NCI-H1092 (cell line): ENCODE results near the gene CEP131.

Experiments used
- DNase-seq: peaks from one replicate; lab custom pipeline; 2025; lab: John Stamatoyannopoulos, UW

CEP131 gene

DNA sequence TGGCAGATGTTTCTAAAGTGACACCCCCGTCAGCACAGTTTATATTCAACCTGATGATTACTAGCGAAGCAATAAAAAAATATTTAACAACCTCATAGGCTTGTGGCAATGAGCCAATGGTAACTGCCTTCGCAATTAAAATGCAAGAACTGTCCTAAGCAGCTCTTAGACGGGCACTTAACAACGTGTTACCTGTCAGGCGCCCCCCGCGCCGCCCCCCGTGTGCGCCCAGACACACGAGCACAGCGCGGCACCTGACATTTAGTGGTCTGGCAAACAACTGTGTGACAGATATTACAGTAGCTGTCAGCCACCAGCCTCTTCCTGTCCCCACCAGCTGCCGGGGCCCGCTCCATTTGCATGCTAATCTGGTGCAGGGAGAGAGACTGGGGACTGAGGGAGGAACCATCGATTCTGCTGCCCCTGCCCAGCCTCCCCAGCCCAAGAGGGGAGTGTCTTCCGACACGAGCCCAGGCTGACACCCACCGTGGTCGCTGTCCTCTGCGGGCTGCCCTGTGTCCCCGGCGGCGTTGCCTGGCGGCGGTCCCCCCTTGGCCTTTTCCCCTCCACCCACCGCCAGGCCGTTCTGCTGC lies 29.0 kb upstream of the CEP131 start:
- DNase-seq = peak; percentile 95

DNA sequence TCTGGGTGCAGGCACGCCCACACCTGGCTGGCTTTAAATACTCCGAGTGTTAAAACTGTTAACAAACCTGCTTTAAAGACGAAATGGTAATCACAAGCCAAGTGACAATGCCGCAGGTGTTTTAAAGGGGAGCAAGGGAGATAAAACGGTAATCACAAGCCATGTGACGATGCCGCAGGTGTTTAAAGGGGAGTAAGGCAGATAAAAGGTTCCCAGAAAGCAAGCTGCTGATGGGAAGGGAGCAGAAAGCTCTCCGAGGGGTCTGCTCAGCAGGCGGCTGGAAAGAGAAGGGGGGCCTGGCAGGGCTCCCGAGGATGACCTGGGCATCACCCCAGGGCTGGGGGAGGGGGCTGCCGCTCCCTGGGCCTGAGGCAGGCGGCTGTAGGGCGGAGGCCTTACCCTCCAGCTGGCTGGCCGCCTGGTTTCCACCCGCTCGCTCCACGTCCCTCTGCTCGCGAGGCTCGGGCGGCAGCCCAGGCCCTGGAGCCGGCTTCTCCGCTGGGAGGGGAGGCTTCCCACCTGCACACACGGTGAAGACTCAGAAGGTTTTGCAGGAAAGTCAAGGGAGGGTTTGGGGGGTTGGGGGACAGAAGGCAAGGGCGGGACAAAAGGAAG lies 28.4 kb upstream of the CEP131 start:
- peak; percentile 95 for DNase-seq

DNA sequence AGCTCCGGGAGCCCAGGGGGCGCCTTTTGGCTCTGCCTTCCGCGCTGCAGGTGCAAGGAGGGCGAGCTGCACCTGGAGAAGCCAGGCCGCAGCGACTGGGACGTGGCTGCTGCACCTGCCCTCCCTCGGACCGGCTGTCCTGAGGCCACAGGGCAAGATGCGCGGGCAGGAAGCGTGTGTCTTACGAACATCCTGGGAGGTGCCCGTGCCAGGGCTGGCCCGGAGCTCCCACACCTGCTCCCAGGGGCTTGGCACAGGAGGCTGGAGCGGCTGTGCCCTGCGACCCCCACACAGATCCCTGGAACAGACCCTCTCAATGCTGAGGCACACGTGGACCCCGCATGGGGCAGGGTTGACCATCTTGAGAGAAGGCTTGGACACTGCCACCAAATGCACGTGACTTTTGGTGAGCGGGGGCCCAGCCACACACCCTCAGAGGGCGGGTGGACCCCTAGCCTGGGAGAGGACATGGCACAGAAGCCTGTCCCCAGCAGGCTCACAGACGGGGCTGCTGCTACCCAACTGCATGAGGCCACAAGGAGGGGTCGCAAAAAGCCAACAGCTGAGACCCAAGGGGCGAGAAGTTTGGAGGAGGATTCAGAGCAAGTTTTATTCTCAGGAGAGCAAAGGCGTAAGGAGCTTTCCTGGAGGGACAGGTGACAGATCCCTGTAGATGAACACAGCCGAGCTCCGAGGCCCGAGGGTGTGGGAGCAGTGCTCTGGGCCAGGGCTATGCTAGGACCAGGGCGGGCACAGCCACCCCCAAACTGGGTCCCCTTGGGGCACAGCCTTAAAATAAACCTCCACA lies 27.7 kb upstream of the CEP131 start:
- peak; percentile 36 for DNase-seq

DNA sequence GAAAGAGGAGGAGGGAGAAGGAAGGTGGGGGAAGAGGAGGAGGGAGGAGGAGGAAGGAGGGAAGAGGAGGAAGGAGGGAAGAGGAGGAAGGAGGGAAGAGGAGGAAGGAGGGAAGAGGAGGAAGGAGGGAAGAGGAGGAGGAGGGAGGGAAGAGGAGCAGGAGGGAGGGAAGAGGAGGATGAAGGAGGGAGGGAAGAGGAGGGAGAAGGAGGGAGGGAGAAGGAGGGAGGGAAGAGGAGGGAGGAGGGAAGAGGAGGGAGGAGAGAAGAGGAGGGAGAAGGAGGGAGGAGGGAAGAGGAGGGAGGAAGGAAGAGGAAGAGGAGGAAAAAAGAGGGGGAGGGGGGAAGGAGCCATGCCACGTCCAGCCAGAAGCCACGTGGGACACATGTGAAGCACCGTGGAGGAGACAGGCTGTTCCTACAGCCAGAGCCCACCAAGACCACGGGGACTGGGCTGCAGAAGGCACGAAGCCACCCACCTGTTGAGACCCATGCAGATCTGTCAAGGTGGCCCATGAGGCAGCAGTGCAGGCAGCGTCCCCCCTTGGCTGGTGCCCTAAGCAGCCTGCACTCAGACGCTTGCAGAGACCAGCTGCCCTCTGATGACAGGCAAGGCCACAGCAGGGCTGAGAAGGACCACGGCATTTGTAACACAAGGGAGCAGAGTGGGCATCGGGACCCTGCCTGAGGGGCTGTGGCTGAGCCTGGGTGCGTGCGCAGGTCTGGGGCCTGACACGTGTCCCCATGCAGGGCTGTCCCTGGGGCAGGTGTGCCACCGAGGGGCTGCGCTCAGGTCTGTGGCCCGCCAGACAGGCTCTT lies 26.7 kb upstream of the CEP131 start:
- DNase-seq = no peak

DNA sequence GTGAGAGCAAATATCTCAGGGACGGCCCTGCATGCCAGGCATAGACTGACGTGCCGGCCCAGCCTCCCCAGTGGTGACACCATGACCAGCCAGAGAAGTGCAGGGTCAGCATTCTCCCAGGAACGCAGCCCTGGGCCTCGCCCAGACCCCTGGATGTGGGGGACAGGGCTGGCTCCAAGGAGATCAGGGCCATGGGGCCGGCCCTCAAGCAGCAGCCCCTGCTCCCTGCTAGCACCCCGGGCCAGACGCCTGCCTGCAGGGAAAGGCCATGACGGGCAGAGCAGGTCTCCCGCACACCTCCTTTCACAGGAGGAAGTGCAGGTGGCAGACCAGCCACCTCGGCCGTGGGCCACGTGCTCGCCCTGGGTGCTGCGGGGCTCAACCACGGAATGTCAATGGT lies 25.9 kb upstream of the CEP131 start:
- no peak for DNase-seq

DNA sequence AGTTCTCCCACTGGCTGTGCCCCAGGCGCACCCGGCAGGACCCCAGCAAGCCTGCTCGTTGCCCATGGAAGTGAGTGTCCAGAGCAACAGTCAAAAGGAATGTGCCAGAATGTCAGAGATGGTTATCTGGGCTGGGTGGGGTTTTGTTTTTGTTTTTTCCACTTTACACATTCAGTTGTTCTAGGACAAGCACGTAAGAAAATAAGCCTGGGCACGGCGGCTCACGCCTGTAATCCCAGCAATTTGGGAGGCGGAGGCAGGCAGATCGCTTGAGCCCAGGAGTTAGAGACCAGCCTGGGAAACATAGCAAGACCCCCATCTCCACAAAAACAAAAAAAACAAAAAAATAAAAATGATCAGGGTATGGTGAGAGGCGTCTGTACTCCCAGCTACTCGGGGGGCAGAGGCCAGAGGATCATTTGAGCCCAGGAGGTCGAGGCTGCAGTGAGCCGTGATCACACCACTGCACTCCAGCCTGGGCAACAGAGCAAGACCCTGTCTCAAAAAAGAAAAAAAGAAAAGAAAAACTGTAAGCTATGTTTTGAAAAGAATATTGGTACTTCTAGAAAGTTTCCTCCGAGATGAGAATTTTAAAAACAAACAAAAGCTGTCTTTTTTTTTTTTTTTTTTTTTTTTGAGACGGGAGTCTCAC lies 24.7 kb upstream of the CEP131 start:
- DNase-seq = no peak

DNA sequence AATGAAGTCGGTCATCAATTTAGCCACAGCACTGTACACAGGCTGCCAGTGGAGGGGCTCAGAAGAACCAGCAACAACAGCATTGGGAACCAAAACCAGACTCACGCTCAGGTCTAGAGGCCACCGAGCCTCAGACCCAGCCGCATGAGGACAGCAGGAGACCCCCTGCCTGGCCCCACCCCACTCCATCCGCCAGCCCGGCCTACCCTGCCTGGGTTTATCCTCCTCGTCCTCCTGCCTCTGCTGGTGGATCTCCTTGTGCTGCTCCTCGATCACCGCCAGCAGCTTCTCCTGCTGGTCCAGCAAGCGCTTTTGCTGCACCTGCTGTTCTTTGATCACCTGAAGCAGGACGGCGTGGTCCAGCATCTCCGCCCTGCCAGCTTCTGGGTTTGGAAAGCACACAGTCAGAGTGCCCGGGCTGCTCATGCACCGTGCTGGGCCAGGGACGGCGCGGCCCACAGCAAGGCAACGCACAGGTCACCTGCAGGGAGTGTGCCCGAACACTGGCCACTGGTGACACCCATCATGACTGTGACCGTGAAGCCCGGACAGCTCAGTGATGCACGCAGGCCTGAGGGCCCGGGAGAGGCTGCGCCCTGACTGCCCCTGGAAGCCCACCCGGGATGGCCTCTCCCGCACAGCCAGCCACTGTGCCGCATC lies 24.0 kb upstream of the CEP131 start:
- DNase-seq = no peak

DNA sequence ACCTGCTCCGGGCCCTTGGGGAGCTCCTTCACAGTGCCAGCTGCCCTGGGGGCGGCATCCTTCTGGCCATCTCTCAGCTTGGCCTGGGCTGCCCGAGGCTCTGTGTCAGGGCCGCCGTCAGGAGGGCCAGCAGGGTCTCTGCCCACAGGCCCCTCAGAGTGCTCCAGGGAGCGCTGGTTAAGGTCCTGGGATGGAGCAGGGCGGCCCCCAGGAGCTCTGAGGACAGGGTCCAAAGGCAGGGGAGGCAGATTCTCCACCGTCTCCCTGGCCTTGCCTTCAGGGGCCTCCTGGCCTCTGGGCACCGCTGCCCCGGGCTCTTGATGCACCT lies 23.5 kb upstream of the CEP131 start:
- no peak for DNase-seq

DNA sequence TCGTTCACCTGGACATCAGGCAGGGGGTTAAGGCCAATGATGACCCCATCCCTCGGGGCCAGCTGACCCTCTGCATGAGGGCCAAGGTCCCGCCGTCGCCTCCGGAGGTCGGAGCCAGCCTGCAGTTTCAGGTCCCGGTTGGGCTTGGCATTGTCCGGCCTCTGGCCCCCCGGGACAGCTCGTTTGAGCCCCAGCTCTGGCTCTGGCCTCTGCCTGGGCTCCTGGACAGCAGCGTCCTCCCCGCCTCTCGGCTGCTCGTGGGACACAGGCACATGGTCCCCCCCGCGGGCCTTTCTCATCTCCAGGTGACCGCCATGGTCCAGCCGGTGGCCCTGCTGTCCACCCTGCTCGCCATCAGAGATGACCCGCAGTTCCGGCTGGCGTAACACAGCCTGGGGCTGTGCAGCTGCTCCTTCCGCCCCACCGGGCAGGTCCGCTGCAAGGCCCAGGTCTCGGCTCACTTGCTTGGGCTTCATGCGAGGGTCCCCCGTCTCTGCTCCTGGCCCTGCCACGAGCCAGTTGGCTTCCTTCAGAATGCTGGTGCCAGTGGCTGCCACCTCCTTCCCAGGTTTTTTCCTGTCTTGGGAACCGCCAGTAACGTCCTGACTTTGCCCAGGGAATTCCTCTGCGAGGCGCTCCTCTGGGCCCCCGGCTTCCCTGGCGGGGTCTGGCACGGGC lies 23.0 kb upstream of the CEP131 start:
- no peak for DNase-seq

DNA sequence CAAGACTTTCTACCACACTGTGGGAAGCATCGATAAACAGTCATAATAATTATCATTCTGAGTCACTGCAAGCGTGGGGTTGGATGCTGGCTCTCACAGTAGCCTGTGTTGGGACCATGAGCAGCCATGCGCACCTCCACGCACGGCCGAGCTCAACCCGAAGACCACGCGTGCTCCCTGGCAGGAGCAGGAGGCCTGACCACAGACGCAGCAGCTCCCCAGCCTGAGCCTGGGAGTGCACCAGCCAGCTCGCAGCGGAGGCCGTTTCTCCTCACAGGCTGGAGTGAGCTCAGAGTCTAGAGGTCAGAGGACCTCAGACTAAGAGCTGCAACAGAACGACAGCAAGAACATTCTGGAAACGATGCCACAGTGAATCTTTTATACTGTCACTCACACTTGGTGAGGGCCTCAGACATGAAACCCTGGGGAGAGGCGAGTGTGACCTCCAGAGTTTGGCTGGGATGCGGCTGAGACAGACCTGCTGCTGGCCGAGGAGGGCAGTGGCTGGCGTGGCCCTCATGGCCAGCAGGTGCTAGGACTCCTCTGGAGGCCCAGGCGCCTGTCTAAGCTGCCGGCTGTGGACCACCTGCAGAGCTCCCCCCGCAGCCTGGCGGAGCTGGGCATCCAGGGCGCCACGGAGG lies 22.4 kb upstream of the CEP131 start:
- no peak for DNase-seq

DNA sequence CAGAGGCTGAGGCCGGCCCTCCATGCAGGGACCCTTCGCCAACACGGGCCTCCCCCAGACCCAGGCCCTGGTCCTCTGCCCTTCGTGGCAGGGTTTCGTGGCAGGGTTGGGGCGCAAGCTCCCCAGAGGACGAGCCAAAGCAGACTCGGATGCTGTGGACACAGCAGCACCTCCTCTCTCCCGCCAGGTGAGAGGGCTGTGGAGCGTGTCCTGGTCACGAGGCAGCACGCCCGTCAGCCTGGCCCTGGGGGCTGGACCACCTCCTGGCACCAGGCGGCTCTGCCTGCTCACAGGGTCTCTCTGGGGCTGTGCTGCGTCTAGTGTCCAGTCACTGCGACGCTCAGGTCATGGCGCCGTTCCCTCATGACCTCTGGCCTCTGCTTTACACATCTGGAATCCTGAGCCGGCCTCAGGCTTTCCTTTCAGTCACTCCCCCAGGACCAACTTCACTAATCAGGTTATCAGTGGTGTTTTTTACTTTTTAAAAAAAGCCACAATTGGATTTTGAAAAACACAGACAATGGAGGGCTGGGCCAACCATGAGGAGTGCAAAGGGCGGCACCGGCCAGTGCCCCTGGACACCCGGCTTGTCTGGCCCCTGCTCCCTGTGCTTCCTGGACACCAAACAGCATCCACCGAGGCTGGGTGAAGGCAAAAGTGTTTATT lies 21.7 kb upstream of the CEP131 start:
- DNase-seq = no peak

DNA sequence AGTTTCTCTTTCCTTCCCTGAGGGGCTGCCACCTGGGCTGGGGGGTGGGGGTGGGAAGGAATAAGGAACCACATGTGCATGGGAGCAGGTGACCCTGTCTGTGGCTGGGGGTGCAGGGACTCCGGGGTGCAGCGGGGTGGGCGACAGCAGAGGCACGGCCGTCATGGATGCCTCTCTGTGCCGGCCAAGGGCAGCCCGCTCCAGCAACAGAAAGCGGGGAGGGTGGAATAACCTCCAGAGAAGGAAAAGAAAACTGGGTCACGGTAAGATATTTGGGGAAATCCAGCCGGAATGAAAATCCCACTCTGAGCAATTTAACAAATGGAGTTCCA lies 20.5 kb upstream of the CEP131 start:
- DNase-seq = no peak

DNA sequence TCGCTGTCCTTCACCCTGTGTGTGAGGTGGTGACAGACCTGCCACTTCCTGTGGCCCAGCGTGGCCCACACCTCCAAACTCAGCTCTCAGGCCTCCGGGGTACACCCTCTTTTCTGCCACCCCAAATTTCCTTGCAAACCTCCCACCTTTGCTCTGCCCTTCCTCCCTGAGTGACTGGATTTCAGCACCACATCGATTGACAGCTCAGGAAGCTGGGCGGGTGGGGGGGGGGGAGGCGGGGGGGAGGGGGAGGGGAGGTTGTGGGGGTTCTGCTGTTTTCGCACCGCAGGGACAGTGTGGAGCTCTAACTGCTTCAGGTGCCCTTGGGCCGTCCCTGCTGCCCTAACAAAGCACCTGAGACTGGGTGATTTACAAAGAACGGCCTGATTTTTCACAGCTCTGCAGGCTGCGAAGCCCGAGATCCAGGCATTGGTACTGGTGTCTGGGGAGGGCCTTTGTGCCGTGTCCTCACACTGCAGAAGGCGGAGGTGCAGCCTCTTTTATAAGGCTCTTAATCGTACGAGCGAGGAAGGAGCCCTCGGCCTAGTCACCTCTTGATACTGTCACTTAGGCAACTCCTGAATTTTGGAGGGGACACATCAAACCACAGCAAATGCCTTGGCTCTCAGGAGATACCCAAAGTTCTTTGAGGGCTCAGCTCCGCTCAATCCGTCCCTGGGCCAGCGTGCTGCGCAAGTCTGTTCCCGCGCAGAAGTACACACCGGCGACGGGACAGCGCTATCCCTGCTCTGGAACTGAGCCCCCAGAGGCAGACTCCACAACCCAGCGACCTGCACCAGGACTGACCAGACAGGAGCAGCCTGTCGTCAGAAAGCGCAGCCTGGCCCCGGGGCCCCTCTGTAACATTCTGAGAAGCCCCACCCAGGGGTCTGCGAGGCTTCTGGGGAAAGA lies 19.9 kb upstream of the CEP131 start:
- DNase-seq = no peak

DNA sequence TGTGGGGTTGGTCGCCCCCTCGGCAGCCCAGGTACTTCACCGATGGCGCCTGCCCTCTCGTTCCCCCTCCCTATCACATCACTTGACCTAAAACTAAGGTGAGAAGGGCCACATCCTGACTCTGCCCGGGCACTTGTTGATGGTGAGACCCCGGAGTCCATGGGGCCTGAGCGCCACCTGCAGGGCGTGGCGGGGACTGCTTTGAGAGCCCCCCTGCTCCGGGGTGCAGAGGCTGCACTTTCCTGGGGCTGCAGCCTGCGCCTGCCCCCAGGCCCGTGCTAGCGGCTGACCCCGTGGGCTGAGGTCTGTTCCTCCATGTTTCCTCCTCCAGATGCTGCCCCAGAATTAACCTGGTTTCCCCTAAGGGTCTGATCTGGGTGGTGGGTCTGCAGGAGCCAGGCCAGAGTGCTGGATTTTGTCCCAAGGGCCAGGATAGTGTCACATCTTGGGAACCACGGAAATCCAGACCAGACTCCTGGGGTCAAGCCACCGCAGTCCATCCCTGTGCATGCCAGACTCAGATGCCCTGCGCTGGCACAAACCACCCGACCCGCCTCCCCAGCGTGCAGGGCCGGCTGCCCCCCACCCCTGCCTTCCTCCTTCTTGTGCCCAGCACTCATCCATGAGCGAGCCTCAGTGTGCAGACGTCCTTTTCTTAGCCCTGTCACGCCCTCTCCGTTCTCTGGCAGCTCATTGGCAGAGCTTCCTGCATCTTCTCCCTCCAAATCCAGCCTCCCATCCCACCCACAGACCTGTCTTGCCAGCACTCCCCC lies 19.1 kb upstream of the CEP131 start:
- DNase-seq = no peak

DNA sequence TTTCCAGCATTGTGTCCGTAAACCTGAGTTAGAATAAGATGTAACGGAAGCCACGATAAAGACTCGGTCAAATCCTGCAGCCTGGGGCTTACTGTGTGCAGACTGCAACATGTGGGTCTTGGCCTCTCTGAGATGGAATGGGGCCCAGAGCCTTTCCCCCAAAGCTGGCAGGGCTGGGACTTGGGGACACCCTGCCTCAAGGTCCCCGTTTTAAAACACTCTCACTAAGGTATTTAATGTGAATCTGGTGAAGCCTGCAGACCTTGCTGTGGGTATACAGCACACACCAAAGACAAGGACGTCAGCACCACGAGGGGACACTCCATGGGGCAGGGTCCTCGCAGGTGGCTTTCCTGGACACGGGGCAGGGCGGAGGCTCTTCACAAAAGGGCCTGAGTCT lies 18.4 kb upstream of the CEP131 start:
- no peak for DNase-seq

DNA sequence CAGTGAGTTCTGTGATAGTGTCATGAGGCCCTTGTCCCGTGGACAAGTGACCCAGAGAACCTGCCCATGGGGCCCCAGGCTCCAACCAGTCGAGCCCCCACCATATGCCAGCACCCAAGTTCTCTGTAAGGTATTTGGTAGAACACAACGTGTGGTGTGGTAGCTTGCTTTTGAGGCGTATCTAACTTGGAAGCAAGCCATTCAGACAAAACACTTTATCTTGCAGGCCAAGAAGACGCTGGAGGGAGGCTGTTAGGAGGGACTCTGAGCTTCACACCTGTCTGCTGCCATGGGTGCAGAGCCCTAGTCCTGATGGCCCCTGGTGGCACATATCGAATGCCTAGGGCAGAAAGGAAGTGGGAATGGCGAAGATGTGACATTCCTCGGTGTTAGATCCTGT lies 18.0 kb upstream of the CEP131 start:
- DNase-seq = no peak

DNA sequence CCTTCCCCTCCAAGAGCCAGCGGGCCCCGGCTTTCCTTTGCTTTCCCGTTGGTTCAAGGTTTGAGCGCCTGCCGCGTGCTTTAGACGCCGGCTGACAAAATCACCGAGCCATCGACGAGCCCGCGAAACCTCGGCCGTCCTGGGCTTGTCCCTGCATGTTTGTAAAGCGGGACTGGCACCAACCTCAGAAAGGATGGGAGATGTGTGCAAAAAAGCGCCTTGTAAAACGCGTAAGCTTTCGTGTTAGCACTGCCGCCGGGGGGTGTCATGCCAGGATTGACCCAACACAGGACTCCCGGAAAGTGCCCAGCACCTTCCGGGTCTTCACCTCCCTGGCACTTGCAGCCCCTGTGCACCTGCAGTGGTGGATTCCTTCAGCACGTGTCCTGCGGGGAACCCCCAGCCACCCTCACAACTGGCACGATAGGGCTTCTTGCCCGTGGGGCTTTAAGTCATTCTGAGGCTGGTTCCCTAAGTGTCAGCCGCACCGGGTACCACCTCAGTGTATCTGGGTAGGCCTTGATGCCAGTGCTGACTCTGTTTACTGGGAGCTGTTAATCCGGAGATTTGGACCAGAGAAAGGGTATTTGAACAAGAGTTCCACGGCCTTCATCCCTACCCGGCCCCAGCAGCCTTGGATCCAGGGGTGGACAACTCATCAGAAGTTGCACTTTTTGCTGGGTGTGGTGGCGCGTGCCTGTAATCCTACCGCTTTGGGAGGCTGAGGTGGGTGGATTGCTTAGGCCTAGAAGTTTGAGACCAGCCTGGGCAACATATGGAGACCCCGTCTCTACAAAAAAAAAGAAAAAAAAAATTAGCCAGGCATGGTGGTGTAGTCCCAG lies 17.2 kb upstream of the CEP131 start:
- DNase-seq = no peak
